ENCODE measurements around the gene PLSCR1.

DNA sequence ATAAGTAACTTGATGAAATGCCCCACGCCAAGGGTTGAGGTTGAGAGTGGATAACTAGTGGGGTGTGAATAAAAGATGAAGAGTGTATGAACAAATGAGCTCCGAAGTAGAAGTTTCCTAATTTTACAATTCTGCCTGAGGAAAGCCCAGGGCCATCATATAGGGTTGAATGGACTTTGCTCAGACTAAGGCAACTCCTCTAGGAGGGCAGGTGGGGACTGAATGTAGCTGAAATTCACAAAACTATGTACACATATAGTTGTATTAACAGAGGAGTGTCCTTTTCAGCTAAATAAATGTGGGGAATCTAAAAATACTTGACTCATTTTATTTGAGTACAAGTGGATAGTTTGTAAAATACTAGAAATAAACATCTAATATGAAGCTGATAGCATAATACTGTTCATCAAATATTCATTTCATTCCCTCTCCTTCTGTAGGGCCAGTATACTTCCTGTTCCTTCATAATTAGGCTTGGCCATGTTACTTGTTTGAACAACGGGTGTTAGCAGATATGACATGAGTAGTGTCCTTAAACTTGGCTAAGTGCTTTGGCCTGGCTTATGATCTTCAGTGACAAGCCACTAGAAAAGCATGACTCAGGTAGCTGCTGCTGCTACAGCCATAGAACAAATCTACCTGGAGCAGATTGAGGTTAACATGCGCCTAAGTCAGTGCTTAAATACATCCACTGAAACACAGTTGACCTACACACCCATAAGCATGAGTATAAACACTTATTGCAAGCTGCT is 26.5 kb downstream of the PLSCR1 start:
- TF ChIP-seq, protein P1, sequence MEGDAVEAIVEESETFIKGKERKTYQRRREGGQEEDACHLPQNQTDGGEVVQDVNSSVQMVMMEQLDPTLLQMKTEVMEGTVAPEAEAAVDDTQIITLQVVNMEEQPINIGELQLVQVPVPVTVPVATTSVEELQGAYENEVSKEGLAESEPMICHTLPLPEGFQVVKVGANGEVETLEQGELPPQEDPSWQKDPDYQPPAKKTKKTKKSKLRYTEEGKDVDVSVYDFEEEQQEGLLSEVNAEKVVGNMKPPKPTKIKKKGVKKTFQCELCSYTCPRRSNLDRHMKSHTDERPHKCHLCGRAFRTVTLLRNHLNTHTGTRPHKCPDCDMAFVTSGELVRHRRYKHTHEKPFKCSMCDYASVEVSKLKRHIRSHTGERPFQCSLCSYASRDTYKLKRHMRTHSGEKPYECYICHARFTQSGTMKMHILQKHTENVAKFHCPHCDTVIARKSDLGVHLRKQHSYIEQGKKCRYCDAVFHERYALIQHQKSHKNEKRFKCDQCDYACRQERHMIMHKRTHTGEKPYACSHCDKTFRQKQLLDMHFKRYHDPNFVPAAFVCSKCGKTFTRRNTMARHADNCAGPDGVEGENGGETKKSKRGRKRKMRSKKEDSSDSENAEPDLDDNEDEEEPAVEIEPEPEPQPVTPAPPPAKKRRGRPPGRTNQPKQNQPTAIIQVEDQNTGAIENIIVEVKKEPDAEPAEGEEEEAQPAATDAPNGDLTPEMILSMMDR (IDR thresholded peaks at IDR 0.05) = no peak
- TF ChIP-seq, protein P2, sequence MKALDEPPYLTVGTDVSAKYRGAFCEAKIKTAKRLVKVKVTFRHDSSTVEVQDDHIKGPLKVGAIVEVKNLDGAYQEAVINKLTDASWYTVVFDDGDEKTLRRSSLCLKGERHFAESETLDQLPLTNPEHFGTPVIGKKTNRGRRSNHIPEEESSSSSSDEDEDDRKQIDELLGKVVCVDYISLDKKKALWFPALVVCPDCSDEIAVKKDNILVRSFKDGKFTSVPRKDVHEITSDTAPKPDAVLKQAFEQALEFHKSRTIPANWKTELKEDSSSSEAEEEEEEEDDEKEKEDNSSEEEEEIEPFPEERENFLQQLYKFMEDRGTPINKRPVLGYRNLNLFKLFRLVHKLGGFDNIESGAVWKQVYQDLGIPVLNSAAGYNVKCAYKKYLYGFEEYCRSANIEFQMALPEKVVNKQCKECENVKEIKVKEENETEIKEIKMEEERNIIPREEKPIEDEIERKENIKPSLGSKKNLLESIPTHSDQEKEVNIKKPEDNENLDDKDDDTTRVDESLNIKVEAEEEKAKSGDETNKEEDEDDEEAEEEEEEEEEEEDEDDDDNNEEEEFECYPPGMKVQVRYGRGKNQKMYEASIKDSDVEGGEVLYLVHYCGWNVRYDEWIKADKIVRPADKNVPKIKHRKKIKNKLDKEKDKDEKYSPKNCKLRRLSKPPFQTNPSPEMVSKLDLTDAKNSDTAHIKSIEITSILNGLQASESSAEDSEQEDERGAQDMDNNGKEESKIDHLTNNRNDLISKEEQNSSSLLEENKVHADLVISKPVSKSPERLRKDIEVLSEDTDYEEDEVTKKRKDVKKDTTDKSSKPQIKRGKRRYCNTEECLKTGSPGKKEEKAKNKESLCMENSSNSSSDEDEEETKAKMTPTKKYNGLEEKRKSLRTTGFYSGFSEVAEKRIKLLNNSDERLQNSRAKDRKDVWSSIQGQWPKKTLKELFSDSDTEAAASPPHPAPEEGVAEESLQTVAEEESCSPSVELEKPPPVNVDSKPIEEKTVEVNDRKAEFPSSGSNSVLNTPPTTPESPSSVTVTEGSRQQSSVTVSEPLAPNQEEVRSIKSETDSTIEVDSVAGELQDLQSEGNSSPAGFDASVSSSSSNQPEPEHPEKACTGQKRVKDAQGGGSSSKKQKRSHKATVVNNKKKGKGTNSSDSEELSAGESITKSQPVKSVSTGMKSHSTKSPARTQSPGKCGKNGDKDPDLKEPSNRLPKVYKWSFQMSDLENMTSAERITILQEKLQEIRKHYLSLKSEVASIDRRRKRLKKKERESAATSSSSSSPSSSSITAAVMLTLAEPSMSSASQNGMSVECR (CRISPR knock-in tag; IDR thresholded peaks at IDR 0.05; ENCODE audit: borderline replicate concordance) = no peak
- TF ChIP-seq, protein P3, sequence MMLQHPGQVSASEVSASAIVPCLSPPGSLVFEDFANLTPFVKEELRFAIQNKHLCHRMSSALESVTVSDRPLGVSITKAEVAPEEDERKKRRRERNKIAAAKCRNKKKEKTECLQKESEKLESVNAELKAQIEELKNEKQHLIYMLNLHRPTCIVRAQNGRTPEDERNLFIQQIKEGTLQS (CRISPR knock-in tag; conservative IDR thresholded peaks at IDR 0.05) = no peak
- TF ChIP-seq, protein P4, sequence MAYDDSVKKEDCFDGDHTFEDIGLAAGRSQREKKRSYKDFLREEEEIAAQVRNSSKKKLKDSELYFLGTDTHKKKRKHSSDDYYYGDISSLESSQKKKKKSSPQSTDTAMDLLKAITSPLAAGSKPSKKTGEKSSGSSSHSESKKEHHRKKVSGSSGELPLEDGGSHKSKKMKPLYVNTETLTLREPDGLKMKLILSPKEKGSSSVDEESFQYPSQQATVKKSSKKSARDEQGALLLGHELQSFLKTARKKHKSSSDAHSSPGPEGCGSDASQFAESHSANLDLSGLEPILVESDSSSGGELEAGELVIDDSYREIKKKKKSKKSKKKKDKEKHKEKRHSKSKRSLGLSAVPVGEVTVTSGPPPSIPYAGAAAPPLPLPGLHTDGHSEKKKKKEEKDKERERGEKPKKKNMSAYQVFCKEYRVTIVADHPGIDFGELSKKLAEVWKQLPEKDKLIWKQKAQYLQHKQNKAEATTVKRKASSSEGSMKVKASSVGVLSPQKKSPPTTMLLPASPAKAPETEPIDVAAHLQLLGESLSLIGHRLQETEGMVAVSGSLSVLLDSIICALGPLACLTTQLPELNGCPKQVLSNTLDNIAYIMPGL (CRISPR knock-in tag; IDR thresholded peaks at IDR 0.05) = no peak
- TF ChIP-seq FOXP1 (CRISPR knock-in tag; IDR thresholded peaks at IDR 0.05; ENCODE audit: borderline replicate concordance) = no peak
- no peak for TF ChIP-seq FOXK1 (CRISPR knock-in tag; IDR thresholded peaks at IDR 0.05)
- TF ChIP-seq, protein P5, sequence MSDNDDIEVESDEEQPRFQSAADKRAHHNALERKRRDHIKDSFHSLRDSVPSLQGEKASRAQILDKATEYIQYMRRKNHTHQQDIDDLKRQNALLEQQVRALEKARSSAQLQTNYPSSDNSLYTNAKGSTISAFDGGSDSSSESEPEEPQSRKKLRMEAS (CRISPR knock-in tag; IDR thresholded peaks at IDR 0.05) = no peak
- no peak for TF ChIP-seq MYBL2 (CRISPR knock-in tag; IDR thresholded peaks at IDR 0.05)
